GM10266 (cell line): ENCODE measurements around the gene EOLA2.
A peak's percentile ranks its signal among the peaks of the same experiment; 100 is the strongest.

Source experiments
- DNase-seq: peaks from one replicate; pipeline ENCODE4 v3.0.0; 2012; ENCODE audit errors: extremely low spot score
- TF ChIP-seq, protein P1 (sequence below): IDR thresholded peaks from 2 replicates; pipeline ENCODE4 v1.5.1; 2012; ENCODE audit warnings: mild to moderate bottlenecking, low read depth; ENCODE audit not compliant: control insufficient read depth, insufficient read depth; ENCODE audit errors: missing control alignments

Gene EOLA2

GRCh38 chrX:149938427-149938880 is at the start of gene EOLA2:
Gene EOLA2, minus strand, starts transcription at chrX:149938491. Its CDS starts 4,617 bp downstream, at chrX:149933874.
- TF ChIP-seq, protein P1, sequence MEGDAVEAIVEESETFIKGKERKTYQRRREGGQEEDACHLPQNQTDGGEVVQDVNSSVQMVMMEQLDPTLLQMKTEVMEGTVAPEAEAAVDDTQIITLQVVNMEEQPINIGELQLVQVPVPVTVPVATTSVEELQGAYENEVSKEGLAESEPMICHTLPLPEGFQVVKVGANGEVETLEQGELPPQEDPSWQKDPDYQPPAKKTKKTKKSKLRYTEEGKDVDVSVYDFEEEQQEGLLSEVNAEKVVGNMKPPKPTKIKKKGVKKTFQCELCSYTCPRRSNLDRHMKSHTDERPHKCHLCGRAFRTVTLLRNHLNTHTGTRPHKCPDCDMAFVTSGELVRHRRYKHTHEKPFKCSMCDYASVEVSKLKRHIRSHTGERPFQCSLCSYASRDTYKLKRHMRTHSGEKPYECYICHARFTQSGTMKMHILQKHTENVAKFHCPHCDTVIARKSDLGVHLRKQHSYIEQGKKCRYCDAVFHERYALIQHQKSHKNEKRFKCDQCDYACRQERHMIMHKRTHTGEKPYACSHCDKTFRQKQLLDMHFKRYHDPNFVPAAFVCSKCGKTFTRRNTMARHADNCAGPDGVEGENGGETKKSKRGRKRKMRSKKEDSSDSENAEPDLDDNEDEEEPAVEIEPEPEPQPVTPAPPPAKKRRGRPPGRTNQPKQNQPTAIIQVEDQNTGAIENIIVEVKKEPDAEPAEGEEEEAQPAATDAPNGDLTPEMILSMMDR = peak; percentile 48
- peak; percentile 58 for DNase-seq

GRCh38 chrX:149987613-149988012 is 49.3 kb upstream of the EOLA2 start:
- no peak for DNase-seq
- TF ChIP-seq, protein P1 = no peak

DNA sequence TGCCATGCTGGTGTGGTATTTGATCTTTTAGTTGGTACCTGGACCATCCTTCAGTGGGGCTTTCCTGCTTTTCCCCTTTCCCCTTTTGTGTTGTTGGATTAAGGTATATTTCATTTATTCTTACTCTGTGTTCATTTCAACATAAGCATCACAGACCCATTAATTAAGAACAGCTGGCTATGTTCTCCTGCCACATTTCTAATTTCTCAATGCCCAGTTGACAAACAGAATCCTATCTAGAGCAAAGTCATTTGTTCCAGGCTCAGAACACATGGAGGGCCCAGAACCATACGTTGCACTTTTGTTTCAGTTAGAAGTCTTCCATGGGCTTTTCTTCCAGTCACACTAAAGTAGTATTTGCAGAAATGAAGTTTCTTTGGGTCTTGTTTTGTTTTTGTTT is 46.1 kb upstream of the EOLA2 start:
- TF ChIP-seq, protein P1 = no peak

GRCh38 chrX:149982310-149982709 is 44.0 kb upstream of the EOLA2 start:
- DNase-seq = no peak
- TF ChIP-seq, protein P1 = no peak

More for the DNA sequence above, 46.1 kb upstream of the EOLA2 start:
- DNase-seq = no peak

GRCh38 chrX:149979126-149979644 is 40.9 kb upstream of the EOLA2 start:
- DNase-seq = no peak
- TF ChIP-seq, protein P1 = no peak

GRCh38 chrX:149962859-149963757 is 24.8 kb upstream of the EOLA2 start:
- DNase-seq = peak; percentile 8
- TF ChIP-seq, protein P1 = peak; percentile 64

DNA sequence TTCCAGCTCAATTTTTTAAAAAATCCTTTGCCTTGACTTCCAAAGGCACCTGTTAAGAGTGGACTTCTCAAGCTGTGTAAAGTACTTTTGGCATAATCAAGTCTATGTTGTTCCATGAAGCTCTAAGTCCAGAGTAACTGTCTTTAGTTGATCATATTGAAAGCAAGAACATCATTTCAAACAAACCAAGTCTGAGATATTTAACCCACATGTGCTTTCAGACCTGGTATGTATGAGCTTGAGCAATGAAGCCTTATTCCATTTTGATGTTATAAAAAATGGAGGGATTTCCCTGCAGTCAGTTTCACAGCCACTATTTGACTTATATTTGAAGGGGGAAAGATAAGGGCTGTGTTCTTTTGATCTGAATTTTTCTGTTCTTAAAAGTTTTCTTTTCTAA is 23.7 kb upstream of the EOLA2 start:
- no peak for DNase-seq
- TF ChIP-seq, protein P1 = no peak
